Prostate gland (tissue), 2 donors: Measurements from ENCODE around the gene LNX1. TPM values are rescaled to one million over a fixed set of nuclear protein-coding genes. Genes with fewer than 3 reads are reported as not detected.

Source experiments
- DNase-seq: peaks from one replicate; pipeline ENCODE4 v3.0.0-alpha.2; 2019; ENCODE audit warnings: low spot score
- H3K27ac ChIP-seq, 2 donors: fragments of 200-600 bp; sonication (generic); 2 replicates each; pipeline ENCODE4 v1.5.1; 2017 to 2019
- H3K27me3 ChIP-seq: fragments of 200-600 bp; sonication (generic); replicated peaks from 2 replicates; pipeline ENCODE4 v1.5.1; 2019; ENCODE audit not compliant: insufficient read depth
- H3K36me3 ChIP-seq, 2 donors: fragments of 200-600 bp; sonication (generic); 1 replicate in 1 of 2; 2 replicates in 1 of 2; pipeline versions ENCODE4 v1.5.1 to v1.8.1; 2017 to 2019
- H3K4me1 ChIP-seq: fragments of 200-600 bp; sonication (generic); replicated peaks from 2 replicates; pipeline ENCODE4 v1.5.1; 2019
- H3K4me3 ChIP-seq, 2 donors: fragments of 200-600 bp; sonication (generic); 2 replicates each; pipeline ENCODE4 v1.5.1; 2017 to 2019
- H3K9me3 ChIP-seq: fragments of 200-600 bp; sonication (generic); 2 replicates; pipeline ENCODE4 v1.5.1; 2017
- POLR2A ChIP-seq: fragments of 450-650 bp; IDR thresholded peaks from one replicate; pipeline ENCODE4 v1.6.1; 2016; ENCODE audit warnings: antibody characterized with exemption, mild to moderate bottlenecking
- POLR2AphosphoS5 ChIP-seq: sonication (generic); formaldehyde crosslinking; IDR thresholded peaks from one replicate; pipeline ENCODE4 v1.6.1; 2017; ENCODE audit warnings: antibody characterized with exemption
- WGBS: methylation state at CpG from one replicate; pipeline ENCODE4 v1.1.5; 2018; 5-methylcytosine and 5-hydroxymethylcytosine counted together
- intact Hi-C: fragments of 100-400 bp; cut with DNase I; formaldehyde crosslinking; loops from one replicate; pipeline ENCODE4 v1.14.2; 2022
- total RNA-seq, 2 donors: library from RNA; depleted of rRNA; stranded (reverse); fragments of >200 nt; gene quantifications; one replicate each; pipeline ENCODE4 v1.1.0, GENCODE V29; 2016
- TF ChIP-seq, protein P1 (sequence below), 4 experiments: fragments of 200-600 bp in 2 of 4; fragments of 450-650 bp in 2 of 4; sonication (generic) in 2 of 4; IDR thresholded peaks; 1 replicate in 3 of 4; 2 replicates in 1 of 4; pipeline ENCODE4 v1.5.1; 2016 to 2019; ENCODE audit warnings: antibody characterized with exemption in 4 of 4, mild to moderate bottlenecking in 2 of 4, moderate library complexity in 2 of 4

Gene LNX1
- total RNA-seq, 2 donors from 2014 or later, result 13.1 to 13.2 TPM

- no peak for DNase-seq
- TF ChIP-seq POLR2AphosphoS5, result no peak
- TF ChIP-seq, protein P1, sequence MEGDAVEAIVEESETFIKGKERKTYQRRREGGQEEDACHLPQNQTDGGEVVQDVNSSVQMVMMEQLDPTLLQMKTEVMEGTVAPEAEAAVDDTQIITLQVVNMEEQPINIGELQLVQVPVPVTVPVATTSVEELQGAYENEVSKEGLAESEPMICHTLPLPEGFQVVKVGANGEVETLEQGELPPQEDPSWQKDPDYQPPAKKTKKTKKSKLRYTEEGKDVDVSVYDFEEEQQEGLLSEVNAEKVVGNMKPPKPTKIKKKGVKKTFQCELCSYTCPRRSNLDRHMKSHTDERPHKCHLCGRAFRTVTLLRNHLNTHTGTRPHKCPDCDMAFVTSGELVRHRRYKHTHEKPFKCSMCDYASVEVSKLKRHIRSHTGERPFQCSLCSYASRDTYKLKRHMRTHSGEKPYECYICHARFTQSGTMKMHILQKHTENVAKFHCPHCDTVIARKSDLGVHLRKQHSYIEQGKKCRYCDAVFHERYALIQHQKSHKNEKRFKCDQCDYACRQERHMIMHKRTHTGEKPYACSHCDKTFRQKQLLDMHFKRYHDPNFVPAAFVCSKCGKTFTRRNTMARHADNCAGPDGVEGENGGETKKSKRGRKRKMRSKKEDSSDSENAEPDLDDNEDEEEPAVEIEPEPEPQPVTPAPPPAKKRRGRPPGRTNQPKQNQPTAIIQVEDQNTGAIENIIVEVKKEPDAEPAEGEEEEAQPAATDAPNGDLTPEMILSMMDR (IDR thresholded peaks at IDR 0.05), result no peak
- TF ChIP-seq POLR2A, result no peak
- WGBS, result 73% methylated on average over 3 of the region's 3 CpGs
- intact Hi-C loops, result no loop called here
- H3K4me3 ChIP-seq, result no peak overlapping the region
- H3K27ac ChIP-seq, result no peak overlapping the region
- no peaks in the 10 kb centered on the region for H3K36me3 ChIP-seq
- H3K27me3 ChIP-seq, result no peaks in the 10 kb centered on the region
- no peaks in the 10 kb centered on the region for H3K4me1 ChIP-seq
- H3K9me3 ChIP-seq, result no peaks in the 10 kb centered on the region
Measured at GRCh38 chr4:53573696-53574095, 17.6 kb downstream of the LNX1 start.

DNA sequence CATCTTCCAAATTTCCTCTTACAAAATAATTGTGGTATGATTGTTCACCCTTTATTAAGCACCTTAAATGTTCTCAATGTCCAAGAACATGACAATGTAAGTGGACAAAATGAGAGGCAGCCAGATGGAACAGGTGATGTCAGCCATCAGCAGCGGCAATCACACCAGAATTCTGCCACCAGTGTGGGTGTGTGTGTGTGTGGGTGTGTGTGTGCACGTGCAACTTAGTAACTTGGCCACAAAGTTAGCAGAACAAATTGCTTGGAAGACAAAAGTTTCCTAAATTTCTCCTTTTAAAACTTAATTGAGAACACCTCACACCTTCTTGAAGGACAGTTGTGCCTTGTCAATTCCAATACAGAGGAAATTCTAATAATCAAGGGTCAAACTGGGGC lies 18.7 kb downstream of the LNX1 start:
- 65% methylated on average over 2 of the region's 2 CpGs for WGBS
- Histone ChIP-seq H3K9me3 (no peaks in the 10 kb centered on the region), H3K4me3 (no peak overlapping the region), H3K4me1 (no peaks in the 10 kb centered on the region), H3K27ac (no peak overlapping the region), H3K36me3 (no peaks in the 10 kb centered on the region), H3K27me3 (no peaks in the 10 kb centered on the region)
- no peak for DNase-seq
- intact Hi-C loops, result no loop called here
- no peak for TF ChIP-seq POLR2A
- TF ChIP-seq, protein P1 (IDR thresholded peaks at IDR 0.05), result no peak
- no peak for TF ChIP-seq POLR2AphosphoS5

- WGBS, result 73% methylated on average over 5 of the region's 5 CpGs
- H3K27ac ChIP-seq, result no peak overlapping the region
- DNase-seq, result no peak
- intact Hi-C loops, result no loop called here
- no peaks in the 10 kb centered on the region for H3K27me3 ChIP-seq
- TF ChIP-seq, protein P1 (IDR thresholded peaks at IDR 0.05), result no peak
- no peak for TF ChIP-seq POLR2AphosphoS5
- H3K9me3 ChIP-seq, result no peaks in the 10 kb centered on the region
- H3K36me3 ChIP-seq, result no peaks in the 10 kb centered on the region
- H3K4me1 ChIP-seq, result no peaks in the 10 kb centered on the region
- no peak overlapping the region for H3K4me3 ChIP-seq
Measured at GRCh38 chr4:53571936-53572599, 19.2 kb downstream of the LNX1 start.

GRCh38 chr4:53563824-53564223 lies 27.5 kb downstream of the LNX1 start:
- TF ChIP-seq POLR2AphosphoS5, result no peak
- TF ChIP-seq POLR2A, result no peak
- TF ChIP-seq, protein P1 (IDR thresholded peaks at IDR 0.05), result no peak
- Histone ChIP-seq H3K4me1 (no peaks in the 10 kb centered on the region), H3K27me3 (no peaks in the 10 kb centered on the region), H3K4me3 (no peak overlapping the region), H3K9me3 (no peaks in the 10 kb centered on the region), H3K27ac (no peak overlapping the region), H3K36me3 (no peaks in the 10 kb centered on the region)
- intact Hi-C loops, result no loop called here
- 79% methylated on average over 4 of the region's 4 CpGs for WGBS
- DNase-seq, result no peak

- DNase-seq, result no peak
Measured at GRCh38 chr4:53562409-53562808, 28.9 kb downstream of the LNX1 start.

More at GRCh38 chr4:53562409-53562808, 28.9 kb downstream of the LNX1 start:
- WGBS, result 78% methylated on average over 2 of the region's 2 CpGs
- TF ChIP-seq POLR2A (no peak), POLR2AphosphoS5 (no peak)
- intact Hi-C loops, result no loop called here
- H3K36me3 ChIP-seq, result no peaks in the 10 kb centered on the region
- no peaks in the 10 kb centered on the region for H3K27me3 ChIP-seq
- H3K4me3 ChIP-seq, result no peak overlapping the region
- no peaks in the 10 kb centered on the region for H3K9me3 ChIP-seq
- H3K4me1 ChIP-seq, result no peaks in the 10 kb centered on the region
- no peak overlapping the region for H3K27ac ChIP-seq
